22Rv1 (cell line): ENCODE data around the gene FCN3.

Experiments
- CTCF ChIP-seq: fragments of 450-650 bp; IDR thresholded peaks from 2 replicates; pipeline ENCODE4 v1.5.1; 2017; ENCODE audit warnings: mild to moderate bottlenecking
- ZFX ChIP-seq: fragments of 450-650 bp; IDR thresholded peaks from 2 replicates; pipeline ENCODE4 v1.6.1; 2017; ENCODE audit warnings: antibody characterized with exemption, borderline replicate concordance

- peak; percentile 78 for TF ChIP-seq CTCF
- no peak for TF ChIP-seq ZFX
Observed at GRCh38 chr1:27416387-27417111, 41.9 kb upstream of the FCN3 start.
